HG03558 (cell line): ENCODE measurements around the gene MARS1.

ENCODE experiments used
- ATAC-seq: cut with Tn5 transposase; IDR thresholded peaks from one replicate; pipeline ENCODE4 v1.9.1; 2021; ENCODE audit warnings: moderate number of reproducible peaks; ENCODE audit not compliant: unreplicated experiment; ENCODE audit errors: extremely low read depth

Gene MARS1

DNA sequence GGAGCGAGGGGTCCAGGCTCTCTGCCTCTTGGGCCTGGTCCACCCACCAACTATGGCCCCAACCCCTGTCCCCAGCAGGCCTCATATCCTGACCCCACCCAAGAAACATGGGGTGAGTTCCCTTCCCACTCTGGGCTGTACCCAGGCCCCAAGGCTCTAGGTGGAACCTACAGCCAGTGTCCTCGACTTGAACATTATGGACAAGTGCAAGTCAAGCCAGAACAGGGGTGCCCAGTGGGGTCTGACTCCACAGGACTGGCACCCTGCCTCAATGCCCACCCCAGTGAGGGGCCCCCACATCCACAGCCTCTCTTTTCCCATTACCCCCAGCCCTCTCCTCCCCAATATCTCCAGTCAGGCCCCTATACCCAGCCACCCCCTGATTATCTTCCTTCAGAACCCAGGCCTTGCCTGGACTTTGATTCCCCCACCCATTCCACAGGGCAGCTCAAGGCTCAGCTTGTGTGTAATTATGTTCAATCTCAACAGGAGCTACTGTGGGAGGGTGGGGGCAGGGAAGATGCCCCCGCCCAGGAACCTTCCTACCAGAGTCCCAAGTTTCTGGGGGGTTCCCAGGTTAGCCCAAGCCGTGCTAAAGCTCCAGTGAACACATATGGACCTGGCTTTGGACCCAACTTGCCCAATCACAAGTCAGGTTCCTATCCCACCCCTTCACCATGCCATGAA is 16.8 kb upstream of the MARS1 start:
- ATAC-seq: no peak

DNA sequence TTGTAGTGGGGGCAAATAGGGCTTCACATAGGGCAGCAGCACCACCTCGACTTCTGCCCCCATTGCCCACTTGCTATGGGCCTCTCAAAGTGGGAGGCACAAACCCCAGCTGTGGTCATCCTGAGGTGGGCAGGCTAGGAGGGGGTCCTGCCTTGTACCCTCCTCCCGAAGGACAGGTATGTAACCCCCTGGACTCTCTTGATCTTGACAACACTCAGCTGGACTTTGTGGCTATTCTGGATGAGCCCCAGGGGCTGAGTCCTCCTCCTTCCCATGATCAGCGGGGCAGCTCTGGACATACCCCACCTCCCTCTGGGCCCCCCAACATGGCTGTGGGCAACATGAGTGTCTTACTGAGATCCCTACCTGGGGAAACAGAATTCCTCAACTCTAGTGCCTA is 16.2 kb upstream of the MARS1 start:
- no peak for ATAC-seq

GRCh38 chr12:57472391-57472790 is 15.5 kb upstream of the MARS1 start:
- no peak for ATAC-seq

GRCh38 chr12:57473392-57473791 is 14.5 kb upstream of the MARS1 start:
- ATAC-seq: no peak

DNA sequence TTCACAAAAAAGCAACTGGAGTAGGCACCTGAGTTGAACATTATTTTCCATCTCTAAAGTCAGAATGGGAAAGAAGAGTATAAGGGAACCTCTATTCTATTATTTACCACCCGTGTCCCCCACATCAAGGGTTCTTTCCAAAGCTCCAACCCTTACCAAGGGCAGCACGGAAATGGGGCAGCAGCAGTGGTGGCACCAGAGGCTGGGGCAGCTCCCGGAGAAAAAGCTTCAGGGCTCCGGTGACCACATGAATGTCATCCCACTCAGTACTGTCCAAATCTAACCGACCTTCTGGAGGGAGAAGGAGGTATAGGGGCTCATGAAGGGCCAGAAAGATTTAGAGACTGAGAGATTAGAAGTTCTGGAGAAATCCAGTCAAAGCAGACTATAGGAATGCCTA is 14.0 kb upstream of the MARS1 start:
- no peak for ATAC-seq

DNA sequence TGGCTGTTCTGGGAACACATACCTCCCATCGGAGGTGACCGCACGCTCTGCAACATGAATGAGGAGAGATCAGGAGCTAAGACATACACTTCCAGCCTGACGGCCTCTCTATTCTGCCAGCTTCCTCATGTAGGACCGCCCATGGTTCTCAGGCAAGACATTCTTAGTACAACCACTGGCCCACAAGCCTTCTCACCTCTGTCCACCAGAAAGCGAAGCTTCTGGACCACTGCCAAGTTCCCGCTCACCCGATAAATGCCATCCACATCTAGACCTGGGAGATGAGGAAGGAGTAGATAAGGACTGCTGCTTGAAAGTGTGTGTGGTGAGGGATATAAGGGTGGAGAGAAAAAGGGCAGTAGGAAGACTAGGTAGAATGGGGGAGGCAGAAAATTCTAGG is 13.4 kb upstream of the MARS1 start:
- ATAC-seq: no peak

GRCh38 chr12:57474862-57475261 is 13.0 kb upstream of the MARS1 start:
- ATAC-seq: no peak

DNA sequence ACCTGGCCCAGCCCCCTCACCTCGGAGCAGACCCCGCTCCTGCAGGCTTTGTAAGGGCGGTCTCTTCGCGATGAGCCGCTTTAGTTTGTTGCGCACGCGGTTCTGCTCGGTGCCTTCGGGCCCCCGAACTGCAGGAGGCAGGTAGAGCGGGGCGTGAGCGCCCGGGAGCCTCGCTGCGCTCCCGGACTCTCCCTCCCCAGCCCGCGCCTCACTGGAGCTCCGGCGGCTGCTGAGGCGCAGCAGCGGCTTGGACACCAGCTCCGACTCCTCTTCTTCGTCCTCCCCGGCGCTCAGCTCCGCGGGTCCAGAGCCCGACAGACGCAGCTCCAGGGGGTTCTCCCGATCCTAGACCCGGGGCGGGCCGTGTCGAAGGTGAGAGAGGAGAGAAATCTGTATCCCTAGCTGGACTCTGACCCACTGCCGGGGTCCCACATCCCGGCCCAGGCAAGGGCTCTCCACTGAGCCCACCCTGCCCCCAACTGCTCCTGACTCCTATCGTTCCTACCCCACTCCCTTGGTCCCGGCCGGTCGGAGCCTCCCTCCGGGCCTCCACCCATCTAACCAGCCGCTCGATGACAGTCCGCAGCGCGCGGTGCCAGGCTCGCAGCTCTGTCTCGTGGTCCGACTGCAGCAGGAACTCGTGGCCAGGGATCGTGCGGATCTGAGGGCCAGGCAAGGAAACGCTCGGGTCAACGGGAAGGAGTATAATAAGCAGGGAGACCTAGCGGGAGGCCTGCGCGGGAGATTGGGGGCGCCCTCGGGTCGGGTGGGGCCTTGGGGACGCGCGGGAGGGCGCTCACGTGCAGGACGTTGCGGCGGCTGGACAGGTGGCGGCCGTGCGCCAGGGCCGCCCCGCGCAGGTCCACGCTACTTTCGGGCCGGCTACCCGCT is 12.4 kb upstream of the MARS1 start:
- ATAC-seq: no peak

DNA sequence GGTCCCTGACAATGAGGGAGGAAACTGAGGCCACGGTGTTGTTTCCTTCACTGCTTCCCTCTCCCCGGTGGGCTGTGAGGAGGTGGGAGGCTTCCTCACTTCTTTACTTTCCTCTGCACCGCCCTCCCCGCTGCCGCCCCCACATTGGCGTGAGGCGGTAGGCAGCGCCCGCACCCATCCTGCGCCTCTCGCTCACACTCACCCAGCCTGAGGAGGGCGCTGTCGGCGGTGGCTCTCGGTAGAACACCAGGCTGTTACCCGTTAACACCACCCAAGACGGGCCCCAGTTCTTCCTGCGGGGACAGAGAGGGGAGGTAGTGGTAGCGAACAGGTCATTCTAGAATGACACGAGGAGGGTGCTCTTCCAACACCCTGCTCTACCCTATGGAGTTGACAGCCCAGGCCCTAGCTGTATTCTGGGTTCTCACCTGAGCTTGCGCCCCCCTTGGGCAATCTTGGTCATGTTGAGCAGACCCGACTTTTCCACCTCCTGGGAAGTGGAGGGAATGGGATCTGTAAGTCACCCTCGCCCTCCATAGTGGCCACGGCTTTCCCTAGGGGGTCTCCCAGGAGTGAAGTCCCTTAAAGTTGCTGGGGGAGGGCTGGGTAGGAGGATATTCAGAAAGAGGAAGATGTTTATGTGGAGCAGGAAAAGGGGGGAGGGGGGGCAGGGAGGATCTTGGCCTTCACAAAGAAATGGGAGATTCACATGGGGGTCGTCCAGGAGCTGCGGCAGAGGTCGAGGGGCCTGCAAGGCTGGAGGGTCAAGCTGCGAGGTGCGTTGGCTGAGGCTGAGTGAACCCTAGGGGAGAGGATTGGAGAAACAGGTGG is 11.5 kb upstream of the MARS1 start:
- no peak for ATAC-seq

DNA sequence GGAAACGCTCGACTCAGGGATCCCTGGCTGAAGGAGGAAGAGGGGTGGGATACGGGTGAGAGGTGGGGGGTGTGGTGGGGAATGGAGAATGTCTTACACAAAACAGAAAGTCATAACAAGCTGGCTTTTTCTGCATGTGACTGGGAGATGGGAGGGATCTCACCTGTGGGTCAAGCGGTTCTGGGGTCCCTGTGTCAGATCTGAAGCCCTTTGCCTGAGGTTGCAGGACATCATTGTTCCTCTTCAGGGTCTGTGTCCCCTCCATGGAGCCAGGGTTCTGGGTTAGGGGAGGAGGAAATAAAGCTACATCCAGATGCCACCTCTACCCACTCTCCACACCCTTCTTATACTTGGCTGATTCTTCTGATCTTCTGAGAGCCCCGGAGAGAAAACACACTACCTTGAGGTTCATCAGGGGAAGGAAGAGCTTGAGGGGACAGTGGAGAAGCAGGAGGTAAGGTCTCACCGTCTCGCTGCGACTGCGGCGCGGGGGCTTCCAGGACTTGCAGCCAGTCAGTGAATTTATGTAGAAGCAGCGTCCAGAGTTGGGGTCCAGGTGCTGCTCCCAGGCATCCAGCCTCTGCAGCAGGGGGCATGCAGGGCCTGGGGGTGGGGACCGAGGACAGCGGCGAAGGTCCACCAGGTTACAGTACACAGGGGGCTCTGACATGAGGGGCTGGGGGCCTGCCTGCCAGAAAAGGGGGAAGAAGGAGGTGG is 10.7 kb upstream of the MARS1 start:
- no peak for ATAC-seq

- no peak for ATAC-seq
These were observed 9.9 kb upstream of the MARS1 start for GRCh38 chr12:57477710-57478681.

DNA sequence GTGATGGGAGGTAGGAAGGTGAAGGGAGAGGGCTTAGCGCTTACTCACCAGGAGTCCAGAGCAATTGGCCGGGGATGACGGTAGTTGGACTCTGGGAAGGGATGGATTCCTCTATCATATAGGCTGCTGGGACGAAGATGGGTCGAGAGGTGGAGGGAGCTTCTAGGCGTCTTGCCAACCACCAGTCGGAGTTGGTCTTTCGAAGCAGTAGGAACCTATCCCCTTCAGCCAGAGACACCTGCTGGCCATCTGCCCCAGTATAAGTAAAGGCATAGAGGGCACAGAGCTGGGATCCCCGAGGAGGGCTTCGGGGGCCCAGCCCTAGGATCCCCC is 8.9 kb upstream of the MARS1 start:
- ATAC-seq: no peak

GRCh38 chr12:57479376-57480115 is 8.3 kb upstream of the MARS1 start, which contains the start of gene ARHGAP9:
TSS of gene ARHGAP9 (minus strand) at chr12:57479866. CDS start at chr12:57479406, 460 bp downstream.
- no peak for ATAC-seq

DNA sequence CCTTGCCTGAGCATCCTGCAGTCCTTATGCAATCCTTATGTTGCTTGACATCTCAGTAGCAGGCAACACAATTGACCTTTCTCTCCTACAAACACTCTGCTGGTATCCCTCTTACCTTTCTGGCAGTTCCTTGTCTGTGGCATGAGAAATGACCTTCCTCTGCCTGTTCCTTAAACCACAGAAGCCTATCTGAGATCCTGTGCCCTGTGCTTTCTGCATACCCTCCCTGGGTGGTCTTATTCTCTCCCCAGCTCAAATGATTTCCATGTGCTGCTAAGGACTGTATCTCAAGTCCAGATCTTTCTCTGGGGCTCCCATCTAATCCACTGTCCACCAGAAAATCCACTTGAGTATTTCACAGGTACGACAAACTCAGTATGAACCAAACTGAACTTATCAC is 6.2 kb upstream of the MARS1 start:
- ATAC-seq: no peak

- no peak for ATAC-seq
These were observed 4.4 kb upstream of the MARS1 start for GRCh38 chr12:57483466-57483865.

DNA sequence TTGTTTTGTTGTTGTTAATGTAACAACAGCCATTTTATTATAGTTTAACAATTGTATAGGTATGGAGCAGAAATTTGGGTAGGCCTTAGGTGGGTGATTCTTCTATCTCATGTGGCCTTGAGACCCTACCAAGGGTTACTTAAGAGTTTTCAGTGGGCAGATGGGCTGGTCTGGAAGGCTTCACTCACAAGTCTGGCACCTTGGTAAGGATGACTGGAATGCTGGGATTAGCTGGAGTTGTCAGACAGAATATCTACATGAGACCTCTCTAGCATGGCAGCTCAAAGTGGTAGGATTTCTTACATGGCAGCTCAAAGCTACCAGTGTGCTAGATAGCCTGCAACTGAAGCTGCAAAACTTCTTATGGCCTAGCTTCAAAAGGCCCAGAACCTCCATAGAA is 2.2 kb upstream of the MARS1 start:
- no peak for ATAC-seq

DNA sequence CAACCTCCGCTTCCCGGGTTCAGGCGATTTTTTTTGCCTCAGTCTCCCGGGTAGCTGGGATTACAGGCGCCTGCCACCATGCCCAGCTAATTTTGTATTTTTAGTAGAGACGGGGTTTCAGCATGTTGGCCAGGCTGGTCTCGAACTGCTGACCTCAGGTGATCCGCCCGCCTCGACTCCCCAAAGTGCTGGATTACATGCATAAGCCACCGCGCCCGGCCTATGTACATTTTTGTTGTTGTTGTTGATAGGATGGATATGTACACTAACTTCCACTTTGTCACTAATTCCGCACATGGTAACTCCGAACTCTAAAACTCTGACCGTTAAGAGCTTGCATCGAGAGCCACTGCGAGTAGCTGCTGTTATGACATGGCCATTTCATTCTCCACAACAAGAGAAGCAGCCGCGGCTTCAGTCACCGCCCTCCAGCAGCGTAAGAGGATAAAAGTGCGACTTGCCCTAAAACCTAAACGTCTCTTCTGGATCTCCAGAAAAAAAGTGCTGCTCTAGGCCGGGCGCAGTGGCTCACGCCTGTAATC is 742 bp upstream of the MARS1 start:
- no peak for ATAC-seq
